SIG-M5 treated with dmso at 0.1 percent for 504 hours (cell line): Measurements from ENCODE around the gene PDE7B.

Source experiments
- DNase-seq: peaks from one replicate; lab custom pipeline; 2025; ENCODE audit not compliant: unreplicated experiment; lab: John Stamatoyannopoulos, UW

Gene PDE7B

GRCh38 chr6:135983093-135983492, 131.6 kb downstream of the PDE7B start:
- no peak for DNase-seq

DNA sequence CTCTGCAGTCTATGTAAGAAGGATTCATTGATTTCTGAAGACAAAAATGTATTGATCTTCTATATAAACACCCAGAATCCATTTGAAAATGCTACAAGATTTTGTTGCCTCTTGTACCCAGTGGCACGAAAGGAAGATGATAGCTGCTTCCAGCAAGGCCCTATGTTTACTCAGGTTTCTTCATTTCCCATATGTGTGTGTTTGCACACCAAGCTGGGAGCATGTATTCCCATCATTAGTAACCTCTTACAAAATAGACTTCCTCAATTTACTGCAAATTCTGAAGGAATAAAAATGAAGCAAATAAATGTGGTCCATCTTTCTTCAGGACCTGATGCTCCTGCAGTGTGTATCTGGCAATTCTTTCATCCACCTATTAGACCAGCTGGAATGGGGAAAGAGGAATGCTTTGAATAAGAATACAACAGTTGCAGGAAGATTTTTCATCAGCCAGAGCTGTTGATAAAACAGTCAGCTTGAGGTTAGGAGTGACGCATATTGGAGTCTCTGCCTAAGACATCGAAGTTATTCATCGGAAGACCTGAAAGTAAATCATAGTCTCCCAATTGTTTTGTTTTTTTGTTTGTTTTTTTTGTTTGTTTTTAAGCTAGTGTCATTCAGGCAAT, 132.3 kb downstream of the PDE7B start:
- no peak for DNase-seq

DNA sequence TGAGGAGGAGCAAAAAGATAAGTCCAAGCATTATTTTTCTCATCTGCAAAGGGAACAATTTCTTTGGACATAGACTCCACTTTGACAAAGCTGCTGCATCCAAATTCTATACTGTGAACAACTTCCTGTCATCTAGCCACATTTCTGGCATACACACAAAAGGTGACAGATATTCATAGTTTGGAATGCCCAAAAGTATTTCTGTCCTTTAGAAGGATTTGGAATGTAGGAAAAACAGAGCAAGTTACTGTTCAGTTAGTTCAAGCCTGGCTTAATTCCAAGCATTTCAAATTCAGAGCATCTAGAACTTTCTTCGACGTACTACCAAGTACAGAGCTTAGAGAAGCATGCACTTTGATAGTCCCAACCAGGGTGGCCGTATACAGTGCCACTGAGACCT, 134.0 kb downstream of the PDE7B start:
- no peak for DNase-seq

- DNase-seq = no peak
These were observed 135.7 kb downstream of the PDE7B start for GRCh38 chr6:135987226-135987625.

DNA sequence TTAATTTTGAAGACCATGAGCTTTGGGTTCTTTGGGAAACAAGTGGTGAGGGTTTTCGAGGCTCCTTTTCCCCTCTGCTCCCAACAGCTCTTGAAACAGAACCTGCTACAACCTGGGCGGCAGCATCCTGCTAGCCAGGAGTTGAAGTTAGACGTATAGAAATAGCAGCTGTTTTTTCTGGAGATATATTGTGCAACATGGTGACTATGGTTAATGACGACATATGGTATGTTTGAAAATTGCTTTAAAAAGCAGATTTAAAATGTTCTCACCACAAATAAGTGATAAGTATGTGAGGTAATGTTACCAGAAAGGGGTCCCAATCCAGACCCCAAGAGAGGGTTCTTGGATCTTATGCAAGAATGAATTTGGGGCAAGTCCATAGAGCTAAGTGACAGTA, 138.9 kb downstream of the PDE7B start:
- peak; percentile 37 for DNase-seq

- no peak for DNase-seq
These were observed 139.5 kb downstream of the PDE7B start for GRCh38 chr6:135990855-135991464.

DNA sequence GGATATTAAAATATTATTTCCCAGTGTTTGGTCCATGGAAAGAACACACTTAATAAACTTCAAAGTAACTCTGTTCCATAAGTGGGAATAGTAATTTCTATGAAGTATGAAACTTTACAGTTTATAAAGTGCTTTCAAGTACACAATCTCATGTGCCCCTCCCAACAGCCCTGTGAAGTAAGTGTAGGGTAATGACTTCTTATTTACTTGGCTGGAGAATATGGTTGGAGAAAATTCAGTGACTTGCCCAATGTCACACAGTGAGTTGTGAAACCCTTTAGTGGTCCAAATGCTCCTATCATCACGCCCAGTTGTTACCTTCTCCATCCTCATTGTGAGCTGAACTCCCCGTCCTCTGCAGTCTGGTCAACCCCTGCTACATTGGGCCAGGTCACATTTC, 141.2 kb downstream of the PDE7B start:
- no peak for DNase-seq

- DNase-seq = no peak
These were observed 141.9 kb downstream of the PDE7B start for GRCh38 chr6:135993361-135993760.

- DNase-seq = peak; percentile 57
These were observed 143.5 kb downstream of the PDE7B start for GRCh38 chr6:135994857-135995544.

DNA sequence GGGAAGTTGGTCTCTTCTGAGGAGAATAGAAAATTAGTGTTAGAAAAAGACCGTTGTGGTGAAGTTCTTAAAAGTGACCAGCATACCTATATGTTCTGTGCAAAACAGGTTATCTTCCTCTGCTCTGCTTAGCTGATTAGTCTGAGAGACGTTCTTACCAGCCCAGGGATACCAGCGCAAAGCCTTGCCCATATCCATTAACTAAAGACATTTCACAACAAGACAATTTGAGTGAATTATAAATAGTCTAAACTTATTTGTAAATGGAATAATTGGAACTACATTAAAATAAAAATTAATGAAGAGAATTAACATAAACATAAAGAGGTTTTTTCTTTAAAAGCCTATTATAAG, 144.0 kb downstream of the PDE7B start:
- no peak for DNase-seq

- DNase-seq = no peak
These were observed 145.2 kb downstream of the PDE7B start for GRCh38 chr6:135996668-135997067.

GRCh38 chr6:135999393-135999792, 147.9 kb downstream of the PDE7B start:
- no peak for DNase-seq

DNA sequence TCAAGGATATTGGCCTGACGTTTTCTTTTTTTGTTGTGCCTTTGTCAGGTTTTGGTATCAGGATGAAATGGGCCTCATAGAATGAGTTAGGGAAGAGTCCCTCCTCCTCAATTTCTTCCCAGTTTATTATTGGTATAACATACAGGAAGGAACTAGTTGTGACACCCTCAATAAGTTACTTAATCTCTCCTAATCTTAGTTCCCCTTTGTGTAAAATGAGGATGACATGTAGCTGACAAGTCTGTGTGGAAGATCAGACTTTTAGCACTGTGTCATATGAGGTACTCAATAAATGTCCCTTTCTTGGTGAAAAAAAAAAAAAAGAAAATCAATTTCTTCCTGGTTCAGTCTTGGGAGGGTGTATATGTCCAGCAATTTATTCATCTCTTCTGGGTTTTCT, 155.8 kb downstream of the PDE7B start:
- DNase-seq = peak; percentile 81

DNA sequence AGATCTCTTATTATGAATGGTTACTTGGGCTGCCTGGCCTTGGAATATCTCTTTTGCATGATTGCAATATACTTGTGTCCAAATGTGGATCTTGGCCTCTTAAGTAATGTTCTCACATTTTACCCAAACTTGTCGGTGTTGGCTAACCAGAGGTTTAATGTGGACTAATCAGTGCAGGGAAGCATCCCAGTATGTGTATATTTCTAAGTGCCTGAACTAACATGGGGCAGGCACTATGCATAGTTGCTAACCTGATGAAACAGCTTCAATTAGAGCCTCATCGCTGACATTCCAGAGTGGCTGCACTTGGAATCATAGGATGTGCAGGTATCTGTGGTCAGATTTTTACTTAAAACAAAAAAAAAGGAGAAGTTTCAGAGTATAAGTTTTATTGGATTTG, 160.0 kb downstream of the PDE7B start:
- DNase-seq = no peak

DNA sequence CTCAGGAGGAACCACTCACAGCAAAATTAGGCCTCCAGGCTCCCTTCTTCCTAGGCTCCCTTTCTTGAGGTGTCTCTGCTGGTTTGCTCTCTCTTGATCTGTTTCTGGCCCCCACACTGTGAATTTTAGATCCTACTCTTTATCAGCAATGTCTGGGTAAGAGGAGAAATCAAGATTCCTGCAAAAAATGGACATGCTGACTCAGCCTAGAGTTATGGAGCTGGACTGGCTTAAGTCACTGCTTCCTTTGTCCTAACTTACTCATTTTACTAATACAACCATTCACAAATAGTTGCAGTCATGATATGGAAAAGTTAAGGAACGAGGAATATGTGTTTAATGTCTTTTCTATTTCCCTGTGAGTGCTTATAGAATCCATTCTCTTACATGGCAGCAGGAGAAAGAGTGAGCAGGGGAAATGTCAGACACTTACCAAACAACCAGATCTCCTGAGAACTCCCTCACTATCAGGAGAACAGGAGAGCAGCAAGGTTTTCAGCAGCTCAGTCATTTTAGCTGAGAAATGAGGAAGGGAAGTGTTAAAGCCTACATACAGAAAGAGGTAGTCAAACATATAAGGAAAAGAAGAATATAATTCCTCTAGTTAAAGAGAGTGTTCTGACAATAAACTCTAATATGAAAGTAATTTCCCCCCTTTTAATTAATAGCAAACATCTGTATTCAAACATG, 160.8 kb downstream of the PDE7B start:
- DNase-seq = no peak

GRCh38 chr6:136012943-136013342, 161.4 kb downstream of the PDE7B start:
- DNase-seq = no peak

DNA sequence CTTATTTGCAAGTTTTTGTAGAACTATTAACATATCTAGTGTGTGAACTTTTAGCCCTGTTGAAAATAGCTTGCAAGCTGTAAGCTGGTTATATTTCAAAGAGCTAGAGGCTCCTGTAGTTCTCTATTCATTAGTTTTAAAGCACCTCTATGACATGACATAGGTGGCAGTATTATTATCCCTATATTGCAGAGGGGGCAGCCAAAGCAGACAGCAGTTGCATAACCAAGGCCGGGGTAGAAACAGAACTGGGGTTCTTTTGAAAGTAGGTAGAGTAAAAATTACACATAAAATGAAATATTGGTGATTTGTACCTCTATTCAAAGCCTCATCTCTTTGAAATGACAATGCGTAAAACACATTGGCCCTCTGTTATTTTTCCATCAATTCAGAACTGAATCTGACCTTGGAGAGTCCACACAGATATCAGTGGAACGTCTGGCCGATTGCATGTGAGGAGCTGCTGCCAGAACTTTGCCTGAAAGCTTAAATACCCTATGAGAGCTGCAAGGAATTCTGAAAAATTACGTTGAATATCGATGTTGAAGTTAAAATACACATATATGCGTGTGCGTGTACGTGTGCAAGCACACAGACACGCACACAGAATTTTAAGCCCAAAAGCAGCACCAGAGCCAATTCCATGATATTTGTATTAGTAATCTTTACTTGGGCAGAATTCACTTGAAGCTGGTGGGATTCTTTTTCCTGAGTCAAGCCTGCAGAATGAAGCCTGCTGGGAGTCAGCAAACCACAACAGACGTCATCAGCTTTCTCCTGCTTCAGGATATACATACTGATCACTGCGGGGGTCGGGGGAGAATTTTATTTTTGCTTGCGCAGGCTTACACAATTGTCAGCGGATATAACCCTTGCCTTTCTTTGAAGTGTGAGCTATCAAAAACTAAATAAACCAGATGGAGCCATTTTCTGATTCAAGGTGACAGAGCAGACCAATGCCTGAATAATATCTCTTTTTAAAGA, 163.2 kb downstream of the PDE7B start:
- no peak for DNase-seq

- DNase-seq = no peak
These were observed 164.0 kb downstream of the PDE7B start for GRCh38 chr6:136015531-136015930.

DNA sequence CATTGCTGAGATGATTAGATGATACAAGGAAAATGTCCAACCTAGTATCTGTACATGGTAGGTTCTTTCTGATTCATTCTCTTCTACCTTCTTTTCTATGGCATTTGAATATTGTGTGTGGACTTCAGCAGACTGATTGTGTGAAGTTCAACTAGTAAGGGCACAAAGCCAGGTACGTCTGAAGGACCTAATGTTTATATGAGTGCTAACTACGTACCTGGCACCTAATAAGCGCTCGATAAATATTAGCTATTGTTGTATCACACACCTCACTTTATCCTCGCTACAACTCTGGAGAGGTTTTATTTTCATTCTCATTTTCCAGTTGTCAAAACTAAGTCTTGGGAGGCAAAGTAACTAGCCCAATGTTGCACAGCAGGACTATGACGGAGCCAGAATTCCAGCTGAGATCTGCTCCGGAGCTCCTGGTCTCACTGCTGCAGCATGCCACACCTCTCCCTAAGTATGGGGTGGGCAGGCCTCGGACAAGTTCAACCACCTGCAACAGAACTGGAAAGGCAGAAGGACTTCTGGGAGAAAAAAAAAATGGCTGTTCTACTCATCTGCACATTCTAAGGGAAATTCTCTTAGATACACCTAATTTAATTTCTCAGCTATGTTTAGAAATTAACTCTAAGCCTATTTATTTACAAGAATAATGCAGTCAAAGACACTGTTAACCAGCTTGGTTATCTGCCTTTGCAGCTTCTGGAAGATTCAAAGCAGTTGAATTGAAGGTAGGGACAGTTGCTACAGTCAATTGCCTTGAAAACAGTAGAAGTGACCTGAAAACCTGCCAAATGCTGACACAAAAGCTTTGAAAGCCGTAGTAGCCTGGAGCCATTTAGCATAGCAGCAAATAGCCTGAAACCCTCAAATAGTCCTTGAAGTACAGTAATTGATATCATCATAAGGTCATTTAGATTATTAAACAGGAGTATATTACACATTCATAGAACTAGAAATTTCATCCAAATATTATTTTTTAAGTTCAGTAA, 165.0 kb downstream of the PDE7B start:
- DNase-seq = no peak

- DNase-seq = no peak
These were observed 169.2 kb downstream of the PDE7B start for GRCh38 chr6:136020691-136021090.
